Measurements from ENCODE around the gene CTNNB1. TPM values are rescaled to one million over a fixed set of nuclear protein-coding genes. Genes with fewer than 3 reads are reported as not detected.

The CTNNB1 gene
- total RNA-seq, 1 donor from 2014 or later = 1,006 TPM

GRCh38 chr3:41220906-41221677, 21.8 kb downstream of the CTNNB1 start:
- FAIRE-seq = no peak
- no peaks in the 10 kb centered on the region for H3K27me3 ChIP-seq (ENCODE audit: control insufficient read depth, insufficient read depth, low read length)
- H3K36me3 ChIP-seq (ENCODE audit: control insufficient read depth, insufficient read depth, low read length) = peaks cover 17% of the 10 kb centered on the region
- H3K4me3 ChIP-seq (ENCODE audit: low read depth, low read length) = no peak overlapping the region
- TF ChIP-seq, protein P1, sequence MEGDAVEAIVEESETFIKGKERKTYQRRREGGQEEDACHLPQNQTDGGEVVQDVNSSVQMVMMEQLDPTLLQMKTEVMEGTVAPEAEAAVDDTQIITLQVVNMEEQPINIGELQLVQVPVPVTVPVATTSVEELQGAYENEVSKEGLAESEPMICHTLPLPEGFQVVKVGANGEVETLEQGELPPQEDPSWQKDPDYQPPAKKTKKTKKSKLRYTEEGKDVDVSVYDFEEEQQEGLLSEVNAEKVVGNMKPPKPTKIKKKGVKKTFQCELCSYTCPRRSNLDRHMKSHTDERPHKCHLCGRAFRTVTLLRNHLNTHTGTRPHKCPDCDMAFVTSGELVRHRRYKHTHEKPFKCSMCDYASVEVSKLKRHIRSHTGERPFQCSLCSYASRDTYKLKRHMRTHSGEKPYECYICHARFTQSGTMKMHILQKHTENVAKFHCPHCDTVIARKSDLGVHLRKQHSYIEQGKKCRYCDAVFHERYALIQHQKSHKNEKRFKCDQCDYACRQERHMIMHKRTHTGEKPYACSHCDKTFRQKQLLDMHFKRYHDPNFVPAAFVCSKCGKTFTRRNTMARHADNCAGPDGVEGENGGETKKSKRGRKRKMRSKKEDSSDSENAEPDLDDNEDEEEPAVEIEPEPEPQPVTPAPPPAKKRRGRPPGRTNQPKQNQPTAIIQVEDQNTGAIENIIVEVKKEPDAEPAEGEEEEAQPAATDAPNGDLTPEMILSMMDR (IDR thresholded peaks at IDR 0.05; ENCODE audit: insufficient read depth, low read length, severe bottlenecking) = no peak
- DNase-seq (ENCODE audit: low read depth) = no peak

GRCh38 chr3:41222012-41222411, 22.7 kb downstream of the CTNNB1 start:
- Histone ChIP-seq H3K36me3 (ENCODE audit: control insufficient read depth, insufficient read depth, low read length) (peaks cover 17% of the 10 kb centered on the region), H3K4me3 (ENCODE audit: low read depth, low read length) (no peak overlapping the region), H3K27me3 (ENCODE audit: control insufficient read depth, insufficient read depth, low read length) (no peaks in the 10 kb centered on the region)
- FAIRE-seq (no peak), DNase-seq (ENCODE audit: low read depth) (no peak)
- TF ChIP-seq, protein P1 (IDR thresholded peaks at IDR 0.05; ENCODE audit: insufficient read depth, low read length, severe bottlenecking) = no peak

DNA sequence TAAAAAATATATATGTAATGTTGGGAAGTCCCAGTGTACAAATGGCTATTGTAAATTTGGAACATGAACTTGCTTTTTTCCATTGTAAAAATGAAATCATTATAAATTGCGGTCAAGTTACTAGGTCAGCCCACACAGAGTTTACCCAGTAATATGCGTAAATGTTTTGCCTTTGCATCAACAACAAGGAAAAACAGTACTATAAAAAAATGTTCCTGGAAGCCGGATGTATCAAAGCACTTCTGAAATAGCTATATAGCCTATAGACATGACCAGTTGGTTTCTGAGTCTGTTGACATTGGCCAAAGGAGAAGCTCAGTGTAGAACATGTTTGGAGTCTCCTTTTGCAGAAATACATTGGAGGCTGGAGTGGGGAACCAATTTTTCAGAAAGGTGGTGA, 23.2 kb downstream of the CTNNB1 start:
- H3K27me3 ChIP-seq (ENCODE audit: control insufficient read depth, insufficient read depth, low read length) = no peaks in the 10 kb centered on the region
- TF ChIP-seq, protein P1 (IDR thresholded peaks at IDR 0.05; ENCODE audit: insufficient read depth, low read length, severe bottlenecking) = no peak
- FAIRE-seq (no peak), DNase-seq (ENCODE audit: low read depth) (no peak)
- H3K36me3 ChIP-seq (ENCODE audit: control insufficient read depth, insufficient read depth, low read length) = peaks cover 17% of the 10 kb centered on the region
- no peak overlapping the region for H3K4me3 ChIP-seq (ENCODE audit: low read depth, low read length)

- DNase-seq (ENCODE audit: low read depth) (no peak), FAIRE-seq (no peak)
- no peak overlapping the region for H3K4me3 ChIP-seq (ENCODE audit: low read depth, low read length)
- no peaks in the 10 kb centered on the region for H3K27me3 ChIP-seq (ENCODE audit: control insufficient read depth, insufficient read depth, low read length)
- peaks cover 17% of the 10 kb centered on the region for H3K36me3 ChIP-seq (ENCODE audit: control insufficient read depth, insufficient read depth, low read length)
- TF ChIP-seq, protein P1 (IDR thresholded peaks at IDR 0.05; ENCODE audit: insufficient read depth, low read length, severe bottlenecking) = no peak
Measured at GRCh38 chr3:41223078-41223477, 23.8 kb downstream of the CTNNB1 start.

DNA sequence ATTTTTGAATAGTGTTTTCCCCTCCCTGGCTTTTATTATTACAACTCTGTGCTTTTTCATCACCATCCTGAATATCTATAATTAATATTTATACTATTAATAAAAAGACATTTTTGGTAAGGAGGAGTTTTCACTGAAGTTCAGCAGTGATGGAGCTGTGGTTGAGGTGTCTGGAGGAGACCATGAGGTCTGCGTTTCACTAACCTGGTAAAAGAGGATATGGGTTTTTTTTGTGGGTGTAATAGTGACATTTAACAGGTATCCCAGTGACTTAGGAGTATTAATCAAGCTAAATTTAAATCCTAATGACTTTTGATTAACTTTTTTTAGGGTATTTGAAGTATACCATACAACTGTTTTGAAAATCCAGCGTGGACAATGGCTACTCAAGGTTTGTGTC, 24.4 kb downstream of the CTNNB1 start:
- DNase-seq (ENCODE audit: low read depth) (no peak), FAIRE-seq (no peak)
- TF ChIP-seq, protein P1 (IDR thresholded peaks at IDR 0.05; ENCODE audit: insufficient read depth, low read length, severe bottlenecking) = no peak
- peaks cover 17% of the 10 kb centered on the region for H3K36me3 ChIP-seq (ENCODE audit: control insufficient read depth, insufficient read depth, low read length)
- no peak overlapping the region for H3K4me3 ChIP-seq (ENCODE audit: low read depth, low read length)
- H3K27me3 ChIP-seq (ENCODE audit: control insufficient read depth, insufficient read depth, low read length) = no peaks in the 10 kb centered on the region

Data from bronchial epithelial cell (primary cell).